ENCODE measurements around the gene GJC2.
"Not testable (repeated sequence)": the region's sequence is repeated elsewhere in the genome, so short reads cannot be mapped to it uniquely, and the experiment has no call there.

The GJC2 gene

DNA sequence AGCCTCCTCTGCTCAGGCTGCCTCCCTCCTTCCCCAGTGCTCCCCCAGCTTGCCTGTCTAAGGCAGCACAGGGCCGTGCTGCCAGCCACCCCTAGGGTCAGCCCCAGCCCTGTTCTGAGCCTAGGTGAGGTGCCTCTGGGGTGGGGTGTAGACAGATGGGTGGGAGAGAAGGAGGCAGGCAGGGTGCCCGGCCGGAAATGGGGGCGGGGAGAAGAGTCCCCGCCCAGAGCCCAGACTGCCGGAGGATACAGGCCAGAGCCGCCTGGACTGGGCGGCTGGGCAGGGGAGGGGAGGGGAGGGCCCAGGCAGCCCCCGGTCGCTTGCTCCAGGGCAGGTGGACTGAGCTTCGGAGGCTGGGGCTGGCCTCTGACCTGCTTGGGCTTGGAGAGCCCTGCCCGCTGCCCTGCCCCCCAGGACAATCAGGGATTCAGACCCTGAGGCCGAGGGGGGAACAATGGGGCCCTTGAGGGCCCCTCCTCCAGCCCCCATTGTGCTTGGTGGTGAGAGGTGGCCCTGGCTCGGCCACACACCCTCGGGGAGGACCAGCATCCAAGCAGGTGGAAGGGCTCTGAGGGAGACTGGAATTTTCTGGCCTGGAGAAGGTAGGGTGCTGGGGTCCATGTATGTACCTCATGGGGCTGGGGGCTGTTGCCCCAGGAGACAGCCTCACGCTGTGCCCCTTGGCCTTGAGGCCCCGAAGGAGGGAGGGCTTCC is at the start of gene GJC2:
TSS of gene GJC2 (plus strand) at position 525 of the 714 bp plus-strand sequence. CDS start 7,829 bp downstream, outside the sequence.
- no peak for DNase-seq

DNA sequence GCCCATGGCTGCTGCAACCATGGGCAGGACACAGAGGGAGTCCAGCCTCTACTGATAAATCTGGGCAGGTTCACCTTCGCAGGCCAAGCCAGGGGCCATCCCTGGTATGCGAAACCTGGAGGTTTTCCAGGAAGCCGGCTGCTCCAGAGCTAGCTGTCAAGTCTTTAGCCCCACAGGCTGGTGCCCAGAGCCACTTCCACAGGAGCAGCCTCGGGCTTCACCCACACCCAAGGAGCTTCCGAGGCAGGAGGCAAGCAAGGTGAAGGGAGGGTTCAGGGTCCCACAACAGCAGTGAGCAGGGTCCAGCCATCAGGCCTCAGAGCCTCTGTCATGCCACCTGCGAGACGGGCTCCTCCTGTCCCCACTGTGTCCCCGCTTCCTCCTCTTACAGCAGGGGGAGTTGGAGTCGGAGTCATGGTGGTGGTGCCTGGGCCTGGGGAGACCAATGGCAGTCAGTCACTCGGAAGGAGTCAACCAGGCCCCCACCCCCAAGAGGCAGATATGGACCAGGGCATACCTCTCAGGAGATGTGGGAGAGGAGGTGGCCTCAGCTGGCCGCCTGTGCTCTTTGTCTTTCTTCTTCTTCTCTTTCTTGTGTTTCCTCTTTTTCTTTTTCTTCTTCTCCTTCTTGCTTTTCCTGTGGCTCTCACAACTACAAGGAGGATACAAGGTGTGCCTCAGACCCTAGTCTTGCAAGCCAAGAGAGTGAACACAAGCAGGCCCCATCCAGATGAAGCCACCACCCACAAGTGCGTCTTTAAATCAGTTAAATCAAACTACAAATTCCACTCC is 48.7 kb upstream of the GJC2 start:
- no peak for DNase-seq

DNA sequence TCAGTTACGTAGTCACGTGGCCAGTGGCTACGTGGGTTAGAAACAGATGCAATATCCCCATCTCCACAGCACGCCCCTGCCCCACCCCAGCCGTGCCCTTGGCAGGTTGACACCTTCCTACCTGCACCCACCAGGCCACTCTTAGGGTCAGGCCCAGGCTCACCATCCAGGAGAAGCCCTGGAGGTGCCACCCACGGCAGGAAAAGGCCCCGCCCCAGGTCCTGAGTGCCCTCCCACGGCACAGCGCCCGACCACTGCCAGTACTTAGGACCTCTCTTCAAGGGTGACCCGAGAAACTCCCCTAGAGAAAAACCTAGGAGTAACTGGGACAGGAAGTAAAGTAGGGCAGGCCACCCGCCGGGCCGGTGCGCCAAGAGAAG is 48.1 kb upstream of the GJC2 start:
- no peak for DNase-seq

DNA sequence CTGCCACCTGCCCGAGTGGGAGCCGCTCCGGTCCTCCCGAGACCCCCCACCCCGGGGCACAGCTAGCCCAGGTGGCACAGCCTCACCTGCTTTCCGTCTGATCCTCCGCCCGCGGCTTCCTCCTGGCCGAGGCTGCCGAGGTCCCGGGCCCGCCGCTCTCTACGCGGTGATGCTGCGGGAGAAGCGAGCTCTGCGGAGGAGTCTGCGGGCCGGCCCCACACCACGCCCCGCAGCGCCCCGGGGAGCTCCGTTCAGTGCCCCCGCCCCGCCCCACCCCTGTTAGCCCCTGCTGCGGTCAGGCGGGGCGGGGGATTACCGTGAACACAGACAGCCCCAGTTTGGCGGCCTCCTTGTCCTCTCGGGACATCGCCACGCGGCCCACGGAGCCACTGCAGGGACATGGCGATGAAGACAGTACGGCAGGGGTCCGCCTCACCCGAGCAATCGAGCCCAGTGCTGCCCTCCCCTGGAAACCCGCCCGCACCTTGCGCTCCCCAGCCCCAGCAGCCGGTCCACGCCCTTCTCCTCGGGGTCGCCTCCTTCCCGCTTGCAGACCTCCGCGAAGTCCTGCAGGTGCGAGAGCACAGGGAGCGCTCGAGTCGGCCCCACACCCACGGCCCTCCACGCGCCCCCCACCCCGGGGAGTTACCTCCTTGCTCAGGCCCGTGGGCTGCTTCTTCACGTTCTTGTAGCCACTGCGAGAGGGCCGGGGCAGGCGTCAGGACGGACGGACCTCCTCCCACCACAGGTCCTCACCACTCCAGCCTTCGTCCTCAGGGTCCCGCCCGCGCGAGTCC is 47.5 kb upstream of the GJC2 start:
- no peak for DNase-seq

DNA sequence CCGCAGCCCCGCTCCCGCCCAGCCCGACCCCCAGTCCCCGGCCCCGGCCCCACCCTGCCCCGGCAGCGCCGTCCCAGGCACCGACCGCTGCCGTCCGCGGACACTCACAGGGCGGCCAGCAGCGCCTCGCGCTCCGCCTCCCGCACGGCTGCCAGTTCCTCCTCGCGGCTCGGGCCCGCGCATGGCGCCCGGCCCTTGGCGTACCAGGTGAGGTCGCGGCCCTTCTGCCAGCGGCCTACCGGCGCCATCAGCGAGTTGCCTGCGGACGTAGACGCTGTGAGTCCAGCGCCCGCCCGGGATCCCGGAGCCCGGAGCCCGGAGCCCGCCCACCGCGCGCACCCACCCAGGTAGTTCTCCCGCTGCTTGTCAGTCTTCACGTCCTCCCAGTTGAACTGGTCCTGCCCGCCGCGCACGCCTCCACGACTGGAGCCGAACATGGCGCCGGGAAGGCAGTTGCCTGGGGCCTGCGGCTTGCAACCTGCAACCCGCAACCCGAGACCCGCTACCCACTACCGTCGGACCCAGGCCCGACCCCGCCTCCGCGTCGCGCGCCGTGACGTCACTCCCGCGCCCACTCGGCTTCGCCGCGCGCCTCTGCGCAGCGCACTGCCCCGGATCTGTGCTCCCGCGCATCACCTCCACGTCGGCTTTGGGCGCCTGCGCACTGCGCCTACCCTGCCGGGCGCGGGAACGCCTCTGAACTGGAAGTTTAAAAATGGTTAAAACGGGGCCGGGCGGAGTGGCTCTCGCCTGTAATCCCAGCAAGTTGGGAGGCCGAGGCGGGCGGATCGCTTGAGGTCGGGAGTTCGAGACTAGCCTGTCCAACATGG is 46.7 kb upstream of the GJC2 start, which contains the start of gene C1orf35:
TSS of gene C1orf35 (minus strand) at position 535 of the 830 bp plus-strand sequence. CDS start at position 437, 98 bp downstream.
- peak; percentile 91 for DNase-seq

DNA sequence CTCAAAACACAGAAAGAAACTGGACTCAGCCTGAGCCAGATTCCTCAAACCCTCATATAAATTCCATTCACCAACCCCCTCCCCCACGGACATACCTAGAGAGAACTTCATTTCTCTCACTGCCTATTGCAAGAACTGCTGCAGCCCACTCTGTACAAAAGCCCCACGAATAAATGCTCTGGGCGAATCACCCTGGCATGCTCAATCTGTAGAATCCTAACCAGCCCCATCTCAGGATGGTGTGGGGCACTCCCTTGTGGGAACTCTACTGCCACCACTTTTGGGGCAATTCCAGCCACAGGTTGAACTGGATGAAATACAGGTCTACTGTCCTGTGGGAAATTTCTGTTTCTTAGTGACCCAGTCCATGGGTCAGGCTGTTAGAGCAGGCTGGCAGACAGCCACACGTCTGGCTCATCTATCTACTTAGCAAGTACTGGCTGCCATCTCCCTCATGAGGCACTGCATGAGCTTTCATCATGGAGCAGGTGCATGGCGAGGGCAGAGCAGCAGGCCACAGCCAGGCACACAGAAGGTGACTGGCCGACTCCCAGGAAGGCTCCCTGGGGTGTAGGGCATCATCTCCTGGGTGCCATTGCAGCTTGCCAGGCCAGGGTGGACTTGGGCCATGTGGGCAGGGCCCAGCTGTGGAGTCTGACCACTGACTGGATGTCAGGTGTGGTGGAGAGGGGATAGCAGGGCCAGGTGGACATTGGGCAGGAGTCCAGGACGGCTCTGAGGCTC is 45.0 kb upstream of the GJC2 start:
- peak; percentile 39 for DNase-seq

DNA sequence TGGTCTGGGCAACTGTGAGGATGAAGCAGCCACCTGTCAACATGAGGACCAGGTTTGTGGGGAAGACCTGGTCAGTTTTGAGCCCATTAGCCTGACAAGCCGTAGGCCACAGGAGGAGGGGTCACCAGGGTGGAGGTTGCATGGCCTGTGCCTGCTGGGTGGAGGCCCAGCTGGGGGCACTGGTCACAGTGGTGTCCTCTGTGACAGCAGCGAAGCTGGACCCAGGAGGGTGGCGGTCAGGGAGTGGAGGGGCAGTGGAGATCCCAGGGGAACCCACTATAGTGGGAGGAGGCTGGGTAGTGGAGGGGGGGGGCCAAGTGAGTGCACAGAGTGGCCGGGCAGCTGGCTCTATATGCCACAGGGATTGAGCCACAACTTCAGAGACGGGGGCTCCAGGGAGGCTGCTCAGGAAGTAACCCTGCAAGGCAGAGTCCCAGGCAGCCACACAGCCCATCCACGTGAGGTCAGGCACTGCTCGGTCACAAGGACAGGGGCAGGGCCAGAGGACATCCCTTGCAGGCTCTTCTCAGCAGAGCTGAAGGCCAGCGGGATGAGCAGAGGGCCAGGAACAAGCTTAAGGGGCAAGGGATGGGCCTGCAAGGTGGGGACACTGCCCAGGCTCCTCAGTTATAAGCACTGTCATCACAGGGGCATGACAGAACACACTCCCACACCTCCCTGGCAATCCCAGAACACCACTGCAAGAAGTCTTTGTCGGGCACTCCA is 44.3 kb upstream of the GJC2 start:
- no peak for DNase-seq

DNA sequence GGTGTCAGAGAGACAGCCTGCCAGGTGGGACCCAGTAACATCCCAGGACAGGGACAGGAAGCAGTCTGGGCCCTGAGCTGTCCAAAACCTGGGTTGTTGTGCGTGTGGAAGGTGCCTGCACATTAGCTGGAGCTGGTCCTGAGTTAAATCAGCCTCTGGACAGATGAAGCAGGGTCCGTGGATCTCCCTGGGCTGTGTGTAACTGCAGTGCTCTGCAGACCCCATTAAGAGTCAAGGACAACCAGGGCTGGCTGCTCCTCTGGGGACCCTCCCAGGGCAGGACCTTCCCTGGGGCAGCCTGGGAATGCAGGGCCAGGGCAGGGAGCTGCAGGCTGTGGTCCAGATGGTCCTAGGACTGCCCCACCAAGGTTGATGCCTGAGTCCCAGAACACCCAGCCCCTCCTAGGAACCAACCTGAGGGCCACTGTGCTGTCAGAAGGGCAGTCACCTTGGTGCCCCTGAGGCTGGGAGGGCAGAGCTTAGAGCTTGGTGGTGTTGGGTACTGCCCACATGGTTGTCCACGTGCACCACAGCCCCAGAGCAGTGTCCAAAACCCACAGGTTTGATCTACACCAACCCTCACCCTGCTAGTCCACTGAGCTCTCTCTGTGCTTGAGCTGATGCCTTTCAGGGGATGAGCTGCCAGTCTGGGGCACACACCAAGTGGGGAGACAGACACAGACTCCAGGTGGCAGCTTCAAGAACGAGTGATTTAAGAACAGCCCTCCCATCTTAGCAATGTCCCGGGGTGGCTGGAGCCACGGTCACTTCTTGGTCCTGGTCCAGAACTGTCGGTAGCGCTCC is 43.5 kb upstream of the GJC2 start:
- no peak for DNase-seq

DNA sequence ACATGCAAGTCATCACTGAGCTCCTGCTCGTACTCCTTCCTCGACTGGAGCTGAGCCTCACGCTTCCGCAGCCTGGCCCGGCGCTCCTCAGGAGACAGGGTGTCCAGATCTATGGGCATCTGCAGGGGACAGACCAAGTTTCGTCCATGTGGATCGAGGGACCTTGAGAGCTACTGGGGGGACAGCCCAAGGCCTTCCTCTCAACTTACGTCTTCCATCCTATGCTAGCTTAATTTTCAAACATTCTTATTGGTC is 43.0 kb upstream of the GJC2 start:
- DNase-seq = no peak

DNA sequence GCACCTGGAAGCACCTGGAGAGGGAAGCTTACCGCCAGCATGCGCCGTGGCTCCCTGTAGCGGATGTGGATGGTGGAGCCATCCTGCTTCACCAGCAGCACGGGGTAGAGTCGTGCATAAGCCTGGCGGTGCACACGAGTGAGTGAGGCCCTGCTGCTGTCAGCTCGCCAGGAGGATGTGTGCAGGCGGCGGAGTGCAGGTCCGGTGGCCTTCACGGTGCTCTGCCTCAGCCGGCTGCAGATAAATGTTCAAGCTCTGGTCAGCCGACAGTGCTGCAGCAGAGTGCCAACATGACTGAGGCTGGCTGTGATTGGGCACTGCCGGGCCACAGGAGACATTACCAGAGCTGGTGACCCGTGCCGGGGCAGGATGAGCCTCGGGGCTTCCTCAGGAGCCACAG is 42.1 kb upstream of the GJC2 start:
- DNase-seq = no peak

DNA sequence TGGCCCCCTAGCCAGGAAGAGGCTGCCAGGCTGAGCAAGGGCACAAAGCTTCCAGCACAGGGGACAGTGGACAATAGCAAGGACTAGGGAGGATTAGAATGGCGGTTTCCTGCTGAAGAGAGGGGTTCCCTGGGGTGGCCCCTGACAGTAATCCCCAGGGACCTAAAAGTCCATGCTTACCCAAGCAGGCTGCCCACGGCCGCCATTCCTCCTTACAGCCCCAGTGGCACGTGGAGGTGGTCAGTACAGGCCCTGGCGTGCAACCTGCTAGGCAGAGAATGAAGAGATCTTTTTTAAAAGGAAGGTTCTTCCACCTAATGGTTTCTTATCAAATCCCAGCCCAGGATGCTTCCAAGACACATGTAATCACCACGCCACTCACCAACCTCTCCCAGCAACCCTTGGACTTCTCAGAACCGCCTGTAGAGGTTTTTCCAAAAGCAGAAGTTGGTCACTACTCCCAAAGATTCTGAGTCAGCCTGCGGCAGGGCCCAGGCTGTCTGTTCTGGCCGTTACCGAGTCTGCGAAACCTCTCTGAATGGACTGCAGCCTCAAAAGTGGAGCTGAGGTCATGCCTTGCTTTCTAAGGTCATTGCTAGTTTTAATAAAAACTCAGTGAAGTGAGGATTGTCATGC is 41.6 kb upstream of the GJC2 start:
- no peak for DNase-seq

DNA sequence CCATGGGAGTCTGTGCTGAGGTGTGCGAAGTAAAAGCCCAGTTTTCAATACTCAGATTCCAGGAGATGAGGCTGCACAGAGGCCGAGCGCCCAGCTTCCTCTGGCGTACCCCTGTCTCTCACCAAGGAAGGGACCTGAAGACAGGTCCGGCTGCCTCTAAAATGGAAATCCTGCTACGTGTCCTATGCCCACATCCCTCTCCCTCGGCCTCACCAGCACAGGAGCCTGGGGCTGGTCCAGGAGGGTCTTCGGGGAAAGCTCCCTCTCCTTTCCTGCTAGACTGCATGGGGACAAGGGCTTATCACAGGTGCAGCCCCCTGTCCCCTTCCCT is 41.0 kb upstream of the GJC2 start:
- DNase-seq = no peak

DNA sequence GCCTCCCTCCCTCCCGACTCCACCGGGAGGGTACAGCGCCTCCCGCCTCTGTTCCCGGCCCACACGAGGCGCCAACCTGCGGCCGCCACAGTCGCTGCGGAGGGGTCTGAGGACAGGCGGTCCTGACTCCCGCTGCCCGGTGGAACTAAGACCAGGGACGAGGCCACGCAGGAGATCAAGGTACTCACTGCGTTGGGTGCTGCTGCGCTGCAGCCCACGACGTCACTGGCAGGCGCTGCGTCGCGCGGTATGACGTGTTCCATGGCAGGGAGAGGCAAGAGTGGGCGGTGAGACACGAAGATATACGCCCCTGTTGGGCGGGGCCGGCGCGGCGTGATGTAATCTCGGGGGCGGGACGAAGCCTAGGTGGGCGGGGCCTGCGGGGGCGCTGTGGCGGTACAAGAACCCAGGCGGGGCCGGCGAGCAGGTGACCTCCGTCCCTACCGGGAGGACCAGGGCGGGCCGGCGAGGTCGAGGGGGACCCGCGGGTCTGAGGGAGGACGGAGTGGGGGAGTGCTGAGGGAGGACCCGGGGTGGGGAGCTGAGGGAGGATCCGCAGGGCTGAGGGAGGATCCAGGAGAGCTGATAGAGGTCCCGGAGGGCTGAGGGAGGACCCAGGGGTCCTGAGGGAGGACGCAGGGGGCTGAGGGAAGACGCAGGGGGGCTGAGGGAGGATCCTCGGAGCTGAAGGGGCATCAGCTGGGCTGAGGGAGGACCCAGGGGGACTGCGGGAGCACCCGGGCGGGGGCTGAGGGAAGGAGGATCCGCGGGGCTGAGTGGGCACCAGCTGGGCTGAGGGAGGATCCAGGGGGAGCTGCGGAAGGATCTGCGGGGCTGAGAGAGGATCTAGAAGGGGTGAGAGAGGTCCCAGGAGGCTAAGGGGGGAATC is 40.4 kb upstream of the GJC2 start, which contains the start of gene MRPL55:
TSS of gene MRPL55 (minus strand) at position 227 of the 889 bp plus-strand sequence. CDS start 1,039 bp downstream, outside the sequence.
- DNase-seq = peak; percentile 95

DNA sequence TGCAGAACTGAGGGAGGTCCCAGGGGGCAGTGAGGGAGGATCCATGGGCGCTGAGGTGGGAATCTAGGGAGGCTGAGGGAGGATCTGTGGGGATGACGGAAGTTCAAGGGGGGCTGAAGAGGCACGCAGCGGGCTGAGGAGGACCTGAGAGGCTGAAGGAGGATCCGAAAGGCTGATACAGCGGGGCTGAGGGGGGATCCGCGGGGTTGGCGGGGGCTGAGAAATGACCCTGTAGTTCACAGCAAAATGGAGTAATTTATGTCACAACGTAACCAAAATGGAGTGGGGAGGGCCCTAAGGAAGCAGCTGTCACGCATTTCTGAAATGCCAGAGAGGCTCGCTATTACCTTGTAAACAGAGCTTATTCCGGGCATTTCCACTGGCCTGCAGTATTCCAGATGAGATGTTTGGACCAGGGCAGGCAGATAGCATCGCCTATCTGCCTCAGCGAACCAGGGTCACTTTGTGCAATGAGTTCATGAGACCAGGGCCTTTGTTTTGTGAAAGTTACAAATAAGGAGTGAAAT is 39.7 kb upstream of the GJC2 start:
- DNase-seq = no peak

DNA sequence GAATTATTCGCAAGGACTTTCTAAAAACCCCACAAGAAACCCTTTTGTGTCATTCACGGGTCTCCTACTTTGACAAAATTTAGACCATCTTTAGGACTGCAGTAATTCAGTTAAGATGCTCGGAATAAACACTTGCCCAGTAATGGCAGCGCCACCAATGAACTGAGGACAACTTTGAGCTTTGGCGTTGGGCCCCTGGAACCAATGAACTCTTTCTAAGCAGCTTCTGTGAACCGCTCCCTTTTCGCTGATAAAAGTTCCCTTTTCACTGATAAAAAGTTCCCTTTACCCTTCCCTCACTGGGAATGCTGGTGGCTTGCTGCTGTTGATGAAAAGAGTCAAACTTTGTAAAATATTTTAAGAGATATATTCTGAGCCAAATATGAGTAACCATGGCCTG is 39.2 kb upstream of the GJC2 start:
- DNase-seq = no peak

DNA sequence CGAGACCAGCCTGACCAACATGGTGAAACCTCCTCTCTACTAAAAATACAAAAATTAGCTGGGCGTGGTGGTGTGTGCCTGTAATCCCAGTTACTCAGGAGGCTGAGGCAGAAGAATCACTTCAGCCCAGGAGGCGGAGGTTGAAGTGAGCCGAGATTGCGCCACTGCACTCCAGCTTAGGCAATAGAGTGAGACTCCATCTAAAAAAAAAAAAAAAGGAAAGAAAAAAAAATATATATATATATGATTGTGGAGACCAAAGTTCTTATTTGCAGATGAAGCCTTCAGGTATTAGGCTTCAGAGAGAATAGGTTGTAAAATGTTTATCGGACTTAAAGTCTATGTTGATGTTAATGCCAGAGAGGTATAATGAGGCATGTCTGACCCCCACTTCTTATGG is 38.4 kb upstream of the GJC2 start:
- DNase-seq = not testable (repeated sequence)

DNA sequence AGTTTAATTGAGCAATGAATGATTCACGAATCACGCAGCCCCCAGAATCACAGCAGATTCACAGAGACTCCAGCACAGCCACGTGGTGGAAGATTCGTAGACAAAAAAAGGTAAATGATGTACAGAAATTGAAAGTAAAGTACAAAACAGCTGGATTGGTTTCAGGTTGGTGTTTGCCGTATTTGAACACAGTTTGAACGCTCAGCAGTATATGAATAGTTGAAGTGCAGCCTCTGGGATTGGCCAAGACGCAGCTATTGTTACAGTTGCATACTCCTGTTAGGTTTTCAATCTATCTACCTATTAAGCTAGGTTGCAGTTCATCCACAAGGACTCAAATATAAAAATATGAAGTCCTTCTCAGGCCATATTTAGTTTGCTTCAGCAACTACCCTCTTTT is 37.6 kb upstream of the GJC2 start:
- DNase-seq = no peak

DNA sequence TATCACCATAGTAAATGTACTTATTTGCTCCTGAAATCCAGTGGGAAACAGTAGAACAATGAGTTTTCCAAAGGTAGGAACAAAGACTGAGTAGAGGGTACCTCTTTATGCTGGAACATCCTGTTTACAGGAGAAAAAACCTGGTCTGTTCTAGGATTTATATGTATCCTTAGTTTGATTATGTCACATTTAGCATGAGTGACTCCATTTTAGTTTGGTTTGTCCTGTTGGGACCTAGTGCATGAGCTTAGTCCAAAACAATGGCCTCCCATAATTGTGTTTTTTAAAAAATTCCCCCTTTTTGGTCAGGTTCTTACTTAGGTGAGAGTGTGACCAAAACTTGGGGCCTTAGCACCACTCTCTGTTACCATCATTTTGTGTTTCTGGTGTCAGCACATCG is 37.1 kb upstream of the GJC2 start:
- no peak for DNase-seq

DNA sequence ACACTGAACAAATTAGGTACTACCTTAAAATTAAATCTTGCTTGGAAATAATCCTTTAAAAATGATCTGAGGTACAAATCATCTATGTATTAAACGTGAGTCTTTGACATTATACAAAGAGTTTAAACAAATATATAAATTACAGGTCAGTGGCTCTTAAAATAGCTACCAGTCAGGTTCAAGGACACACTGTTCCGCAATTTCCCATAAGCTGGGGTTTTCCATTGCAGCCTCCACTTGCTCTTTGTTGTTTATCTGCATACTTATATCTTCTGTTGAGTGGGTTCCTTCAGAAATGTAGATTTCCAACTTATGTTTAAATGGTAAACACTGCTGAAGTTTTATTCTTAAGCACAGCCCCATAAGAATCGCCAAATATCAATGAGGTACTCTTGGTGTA is 34.9 kb upstream of the GJC2 start:
- DNase-seq = no peak

All from fibroblast of skin of right quadriceps (primary cell).